Smooth muscle cell (in vitro differentiated cells): ENCODE results near the gene VGLL1. TPM values are rescaled to one million over a fixed set of nuclear protein-coding genes. Genes with fewer than 3 reads are reported as not detected.

ENCODE experiments used
- DNase-seq: peaks from one replicate; lab custom pipeline; 2025; ENCODE audit not compliant: unreplicated experiment; lab: John Stamatoyannopoulos, UW
- H2AFZ ChIP-seq: fragments of 200-600 bp; sonication (generic); 2 replicates; pipeline ENCODE4 v1.6.0; 2016; ENCODE audit warnings: antibody characterized with exemption, low read depth, mild to moderate bottlenecking
- H3F3A ChIP-seq: fragments of 200-600 bp; sonication (generic); 2 replicates; pipeline ENCODE4 v1.6.0; 2017; ENCODE audit warnings: antibody characterized with exemption, low read depth
- H3K27ac ChIP-seq: fragments of 200-600 bp; sonication (generic); 2 replicates; pipeline ENCODE4 v1.5.1; 2016; ENCODE audit warnings: low read depth, mild to moderate bottlenecking
- H3K27me3 ChIP-seq: fragments of 200-600 bp; sonication (generic); 2 replicates; pipeline ENCODE4 v1.6.1; 2016; ENCODE audit warnings: low read depth, mild to moderate bottlenecking
- H3K36me3 ChIP-seq: fragments of 200-600 bp; sonication (generic); 2 replicates; pipeline ENCODE4 v1.5.1; 2016; ENCODE audit warnings: low read depth
- H3K4me1 ChIP-seq: fragments of 200-600 bp; sonication (generic); 2 replicates; pipeline ENCODE4 v1.5.1; 2016; ENCODE audit warnings: low read depth
- H3K4me2 ChIP-seq: fragments of 200-600 bp; sonication (generic); 2 replicates; pipeline ENCODE4 v1.6.0; 2016; ENCODE audit warnings: mild to moderate bottlenecking
- H3K4me3 ChIP-seq: fragments of 200-600 bp; sonication (generic); 2 replicates; pipeline ENCODE4 v1.5.1; 2016; ENCODE audit warnings: mild to moderate bottlenecking
- H3K79me2 ChIP-seq: fragments of 200-600 bp; sonication (generic); 2 replicates; pipeline ENCODE4 v1.6.0; 2016; ENCODE audit warnings: low read depth, mild to moderate bottlenecking
- H3K9ac ChIP-seq: fragments of 200-600 bp; sonication (generic); 2 replicates; pipeline ENCODE4 v1.6.0; 2016; ENCODE audit warnings: low read depth
- H3K9me3 ChIP-seq: fragments of 200-600 bp; sonication (generic); replicated peaks from 2 replicates; pipeline ENCODE4 v1.5.1; 2016; ENCODE audit warnings: low read depth
- H4K20me1 ChIP-seq: fragments of 200-600 bp; sonication (generic); 2 replicates; pipeline ENCODE4 v1.6.0; 2016; ENCODE audit warnings: low read depth
- CTCF ChIP-seq: fragments of 200-600 bp; sonication (generic); IDR thresholded peaks from 2 replicates; pipeline ENCODE4 v1.5.1; 2017; ENCODE audit warnings: borderline replicate concordance, mild to moderate bottlenecking, antibody characterized with exemption; ENCODE audit not compliant: insufficient read depth, poor library complexity, severe bottlenecking
- WGBS: methylation state at CpG from one replicate; pipeline ENCODE4 v1.1.7; 2016; ENCODE audit warnings: low lambda C conversion rate; 5-methylcytosine and 5-hydroxymethylcytosine counted together
- microRNA counts: library from miRNA; unstranded; fragments of <30 nt; microRNA quantifications from one replicate; lab custom pipeline; 2016
- microRNA-seq: library from miRNA; unstranded; fragments of <30 nt; microRNA quantifications from one replicate; pipeline ENCODE4, GENCODE V29; 2016; ENCODE audit warnings: borderline number of aligned reads
- polyA plus RNA-seq: library from polyadenylated mRNA; unstranded; fragments of >200 nt; fragmentation: Nextera tagmentation; extraction: Ambion mirVana; gene quantifications from 2 replicates; pipeline ENCODE4 v1.2.1, GENCODE V29; 2016
- small RNA-seq: library from RNA; depleted of rRNA; stranded (forward); fragments of <200 nt; gene quantifications from one replicate; pipeline ENCODE3, GENCODE V24; 2014
- total RNA-seq: library from RNA; depleted of rRNA; stranded (reverse); fragments of >200 nt; gene quantifications from 2 replicates; pipeline ENCODE4 v1.2.3, GENCODE V29; 2014

VGLL1 gene
- total and polyA plus RNA-seq, 2 experiments from 2014 or later, result 0.48 to 3.1 TPM

GRCh38 chrX:136600059-136600458, 68.0 kb downstream of the VGLL1 start:
- no peaks in the 10 kb centered on the region for H3K9me3 ChIP-seq
- H3K9ac ChIP-seq, result no peak overlapping the region
- 34% methylated on average over 1 of the region's 1 CpG for WGBS

More at GRCh38 chrX:136600059-136600458, 68.0 kb downstream of the VGLL1 start:
- H3K4me2 ChIP-seq, result no peak overlapping the region
- H3K36me3 ChIP-seq, result no peaks in the 10 kb centered on the region
- no peaks in the 10 kb centered on the region for H3K79me2 ChIP-seq
- H4K20me1 ChIP-seq, result no peaks in the 10 kb centered on the region
- no peaks in the 10 kb centered on the region for H3F3A ChIP-seq
- no peaks in the 10 kb centered on the region for H3K4me1 ChIP-seq
- TF ChIP-seq CTCF, result no peak
- H3K4me3 ChIP-seq, result no peak overlapping the region
- no peak overlapping the region for H3K27ac ChIP-seq
- H3K27me3 ChIP-seq, result no peaks in the 10 kb centered on the region
- no peak for DNase-seq
- no peak overlapping the region for H2AFZ ChIP-seq

MicroRNAs within 50 kb of the gene (microRNA counts, 767-probe panel; counts per million panel counts)
- microRNA hsa-miR-934 (lab: Ali Mortazavi, UCI), result 183 counts per million

Small RNA genes lying within 50 kb of the gene (microRNA-seq; reads per million reads assigned to microRNA genes)
- gene MIR934, result 11.7 reads per million, percentile 16 among the genes with 10 or more reads in this experiment

Small RNA genes lying within 50 kb of the gene (small RNA-seq; reads per million reads assigned to genes)
- gene MIR934, result 0.13 reads per million
- gene RF00019, result not detected
- not detected for gene RNU6-320P

Other genes with a start within 250 kb of the VGLL1 start
- gene ADGRG4, start 231.3 kb upstream of the VGLL1 start, total RNA-seq, result not detected in 2 replicates
- gene ADGRG4, start 231.3 kb upstream of the VGLL1 start, polyA plus RNA-seq, result 0.04 TPM in 1 of 2 replicates, not detected in the other
- gene BRS3, start 44.3 kb upstream of the VGLL1 start, total RNA-seq, result not detected in 2 replicates
- not detected in 2 replicates for gene BRS3, start 44.3 kb upstream of the VGLL1 start, polyA plus RNA-seq
- 46.9 and 72.0 TPM in 2 replicates for gene HTATSF1, start 34.6 kb upstream of the VGLL1 start, total RNA-seq
- gene HTATSF1, start 34.6 kb upstream of the VGLL1 start, polyA plus RNA-seq, result 42.6 and 42.9 TPM in 2 replicates
- gene CD40LG, start 115.9 kb downstream of the VGLL1 start, total RNA-seq, result not detected in 2 replicates
- gene CD40LG, start 115.9 kb downstream of the VGLL1 start, polyA plus RNA-seq, result not detected in 2 replicates
- 3.3 and 4.5 TPM in 2 replicates for gene ARHGEF6, start 248.7 kb downstream of the VGLL1 start, total RNA-seq
- gene ARHGEF6, start 248.7 kb downstream of the VGLL1 start, polyA plus RNA-seq, result 2.0 and 2.9 TPM in 2 replicates